Fibroblast of villous mesenchyme (primary cell): Measurements from ENCODE around the gene SMOC1. TPM values are rescaled to one million over a fixed set of nuclear protein-coding genes. Genes with fewer than 3 reads are reported as not detected.

Source experiments
- DNase-seq: peaks from one replicate; pipeline ENCODE4 v3.0.0-alpha.2; 2010; ENCODE audit warnings: low read depth
- H3K4me3 ChIP-seq: 2 replicates; pipeline ENCODE4 v1.5.1; 2011; ENCODE audit warnings: low read depth, mild to moderate bottlenecking, low read length
- CTCF ChIP-seq: IDR thresholded peaks from 2 replicates; pipeline ENCODE4 v1.5.1; 2012; ENCODE audit warnings: low read depth, mild to moderate bottlenecking, low read length; ENCODE audit not compliant: insufficient read depth
- total RNA-seq: library from RNA; depleted of rRNA; stranded (reverse); fragments of >200 nt; gene quantifications from 2 replicates; pipeline ENCODE4 v1.2.3, GENCODE V29; 2012

Gene SMOC1
- total RNA-seq, 1 donor = not detected

GRCh38 chr14:69845050-69845581 lies 34.1 kb upstream of the SMOC1 start:
- no peak overlapping the region for H3K4me3 ChIP-seq
- TF ChIP-seq CTCF = no peak
- DNase-seq = no peak

- DNase-seq = no peak
- no peak for TF ChIP-seq CTCF
- no peak overlapping the region for H3K4me3 ChIP-seq
Observed at GRCh38 chr14:69845787-69846186, 33.4 kb upstream of the SMOC1 start.

GRCh38 chr14:69848156-69848555 lies 31.1 kb upstream of the SMOC1 start:
- no peak for DNase-seq
- TF ChIP-seq CTCF = no peak
- no peak overlapping the region for H3K4me3 ChIP-seq

- no peak overlapping the region for H3K4me3 ChIP-seq
- TF ChIP-seq CTCF = no peak
- no peak for DNase-seq
Observed at GRCh38 chr14:69848903-69849391, 30.3 kb upstream of the SMOC1 start.

GRCh38 chr14:69850086-69850735 lies 29.0 kb upstream of the SMOC1 start:
- no peak overlapping the region for H3K4me3 ChIP-seq
- TF ChIP-seq CTCF = no peak
- no peak for DNase-seq

- DNase-seq = no peak
- no peak for TF ChIP-seq CTCF
- H3K4me3 ChIP-seq = no peak overlapping the region
Observed at GRCh38 chr14:69850736-69851112, 28.5 kb upstream of the SMOC1 start.
